Smooth muscle cell (in vitro differentiated cells): ENCODE data around the gene FRMD4A. TPM values are rescaled to one million over a fixed set of nuclear protein-coding genes. Genes with fewer than 3 reads are reported as not detected.

ENCODE experiments used
- DNase-seq: peaks from one replicate; lab custom pipeline; 2025; ENCODE audit not compliant: unreplicated experiment; lab: John Stamatoyannopoulos, UW
- H2AFZ ChIP-seq: fragments of 200-600 bp; sonication (generic); 2 replicates; pipeline ENCODE4 v1.6.0; 2016; ENCODE audit warnings: antibody characterized with exemption, low read depth, mild to moderate bottlenecking
- H3F3A ChIP-seq: fragments of 200-600 bp; sonication (generic); 2 replicates; pipeline ENCODE4 v1.6.0; 2017; ENCODE audit warnings: antibody characterized with exemption, low read depth
- H3K27ac ChIP-seq: fragments of 200-600 bp; sonication (generic); 2 replicates; pipeline ENCODE4 v1.5.1; 2016; ENCODE audit warnings: low read depth, mild to moderate bottlenecking
- H3K27me3 ChIP-seq: fragments of 200-600 bp; sonication (generic); 2 replicates; pipeline ENCODE4 v1.6.1; 2016; ENCODE audit warnings: low read depth, mild to moderate bottlenecking
- H3K36me3 ChIP-seq: fragments of 200-600 bp; sonication (generic); 2 replicates; pipeline ENCODE4 v1.5.1; 2016; ENCODE audit warnings: low read depth
- H3K4me1 ChIP-seq: fragments of 200-600 bp; sonication (generic); 2 replicates; pipeline ENCODE4 v1.5.1; 2016; ENCODE audit warnings: low read depth
- H3K4me2 ChIP-seq: fragments of 200-600 bp; sonication (generic); 2 replicates; pipeline ENCODE4 v1.6.0; 2016; ENCODE audit warnings: mild to moderate bottlenecking
- H3K4me3 ChIP-seq: fragments of 200-600 bp; sonication (generic); 2 replicates; pipeline ENCODE4 v1.5.1; 2016; ENCODE audit warnings: mild to moderate bottlenecking
- H3K79me2 ChIP-seq: fragments of 200-600 bp; sonication (generic); 2 replicates; pipeline ENCODE4 v1.6.0; 2016; ENCODE audit warnings: low read depth, mild to moderate bottlenecking
- H3K9ac ChIP-seq: fragments of 200-600 bp; sonication (generic); 2 replicates; pipeline ENCODE4 v1.6.0; 2016; ENCODE audit warnings: low read depth
- H3K9me3 ChIP-seq: fragments of 200-600 bp; sonication (generic); replicated peaks from 2 replicates; pipeline ENCODE4 v1.5.1; 2016; ENCODE audit warnings: low read depth
- H4K20me1 ChIP-seq: fragments of 200-600 bp; sonication (generic); 2 replicates; pipeline ENCODE4 v1.6.0; 2016; ENCODE audit warnings: low read depth
- CTCF ChIP-seq: fragments of 200-600 bp; sonication (generic); IDR thresholded peaks from 2 replicates; pipeline ENCODE4 v1.5.1; 2017; ENCODE audit warnings: borderline replicate concordance, mild to moderate bottlenecking, antibody characterized with exemption; ENCODE audit not compliant: insufficient read depth, poor library complexity, severe bottlenecking
- WGBS: methylation state at CpG from one replicate; pipeline ENCODE4 v1.1.7; 2016; ENCODE audit warnings: low lambda C conversion rate; 5-methylcytosine and 5-hydroxymethylcytosine counted together
- polyA plus RNA-seq: library from polyadenylated mRNA; unstranded; fragments of >200 nt; fragmentation: Nextera tagmentation; extraction: Ambion mirVana; gene quantifications from 2 replicates; pipeline ENCODE4 v1.2.1, GENCODE V29; 2016
- total RNA-seq: library from RNA; depleted of rRNA; stranded (reverse); fragments of >200 nt; gene quantifications from 2 replicates; pipeline ENCODE4 v1.2.3, GENCODE V29; 2014

The FRMD4A gene
- total and polyA plus RNA-seq, 2 experiments from 2014 or later: 3.0 to 5.4 TPM

DNA sequence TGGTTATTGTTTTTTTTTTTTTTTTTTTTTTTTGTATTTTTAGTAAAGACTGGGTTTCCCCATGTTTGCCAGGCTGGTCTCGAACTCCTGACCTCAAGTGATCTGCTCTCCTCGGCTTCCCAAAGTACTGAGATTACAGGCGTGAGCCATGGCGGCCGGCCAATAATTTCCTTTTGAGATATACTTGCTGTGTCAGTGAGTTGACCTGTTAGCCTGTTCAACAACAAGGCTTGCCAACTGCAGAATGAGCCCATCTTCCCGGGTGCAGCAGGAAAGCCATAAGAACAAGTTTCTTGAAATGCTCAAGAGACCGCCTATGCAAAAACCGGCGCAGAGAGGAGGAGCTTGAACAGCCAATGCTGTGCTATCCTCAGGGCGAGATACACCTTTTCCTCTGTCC, 631.5 kb downstream of the FRMD4A start:
- 98% methylated on average over 10 of the region's 10 CpGs for WGBS
- H3K4me1 ChIP-seq: peaks cover 5% of the 10 kb centered on the region
- H4K20me1 ChIP-seq: no peaks in the 10 kb centered on the region

GRCh38 chr10:13698217-13698616, 632.5 kb downstream of the FRMD4A start:
- no peak overlapping the region for H3K9ac ChIP-seq
- no peak overlapping the region for H3K27ac ChIP-seq
- 83% methylated on average over 6 of the region's 6 CpGs for WGBS
- no peaks in the 10 kb centered on the region for H4K20me1 ChIP-seq
- H2AFZ ChIP-seq: no peak overlapping the region
- no peak overlapping the region for H3K4me3 ChIP-seq
- TF ChIP-seq CTCF: no peak
- DNase-seq: no peak
- no peaks in the 10 kb centered on the region for H3K36me3 ChIP-seq
- no peaks in the 10 kb centered on the region for H3F3A ChIP-seq
- no peaks in the 10 kb centered on the region for H3K9me3 ChIP-seq
- no peaks in the 10 kb centered on the region for H3K79me2 ChIP-seq
- no peaks in the 10 kb centered on the region for H3K27me3 ChIP-seq
- no peak overlapping the region for H3K4me2 ChIP-seq
- peaks cover 3% of the 10 kb centered on the region for H3K4me1 ChIP-seq

More for the DNA sequence above, 631.5 kb downstream of the FRMD4A start:
- H3K4me3 ChIP-seq: no peak overlapping the region
- no peak overlapping the region for H3K4me2 ChIP-seq
- H3K27ac ChIP-seq: no peak overlapping the region
- H3K79me2 ChIP-seq: no peaks in the 10 kb centered on the region
- TF ChIP-seq CTCF: no peak
- H2AFZ ChIP-seq: no peak overlapping the region
- H3K9me3 ChIP-seq: no peaks in the 10 kb centered on the region
- no peaks in the 10 kb centered on the region for H3K27me3 ChIP-seq
- no peaks in the 10 kb centered on the region for H3F3A ChIP-seq
- no peak for DNase-seq
- H3K36me3 ChIP-seq: no peaks in the 10 kb centered on the region
- no peak overlapping the region for H3K9ac ChIP-seq

- no peaks in the 10 kb centered on the region for H3F3A ChIP-seq
- H3K9ac ChIP-seq: no peak overlapping the region
- no peak overlapping the region for H2AFZ ChIP-seq
- H4K20me1 ChIP-seq: no peaks in the 10 kb centered on the region
- no peaks in the 10 kb centered on the region for H3K27me3 ChIP-seq
- H3K79me2 ChIP-seq: no peaks in the 10 kb centered on the region
- H3K4me3 ChIP-seq: no peak overlapping the region
- H3K27ac ChIP-seq: no peak overlapping the region
- no peak for DNase-seq
- H3K36me3 ChIP-seq: no peaks in the 10 kb centered on the region
- no peak overlapping the region for H3K4me2 ChIP-seq
- no peaks in the 10 kb centered on the region for H3K4me1 ChIP-seq
- no peaks in the 10 kb centered on the region for H3K9me3 ChIP-seq
- no peak for TF ChIP-seq CTCF
- 98% methylated on average over 9 of the region's 9 CpGs for WGBS
Measured at GRCh38 chr10:13696071-13696470, 634.7 kb downstream of the FRMD4A start.

GRCh38 chr10:13695588-13695987, 635.1 kb downstream of the FRMD4A start:
- Histone ChIP-seq H2AFZ (no peak overlapping the region), H3K4me2 (no peak overlapping the region), H3K36me3 (no peaks in the 10 kb centered on the region), H3K79me2 (no peaks in the 10 kb centered on the region), H3K4me1 (peaks cover 2% of the 10 kb centered on the region), H3K9ac (no peak overlapping the region), H3K9me3 (no peaks in the 10 kb centered on the region), H4K20me1 (no peaks in the 10 kb centered on the region), H3K27ac (no peak overlapping the region), H3K27me3 (no peaks in the 10 kb centered on the region), H3K4me3 (no peak overlapping the region), H3F3A (no peaks in the 10 kb centered on the region)
- TF ChIP-seq CTCF: no peak
- 94% methylated on average over 13 of the region's 13 CpGs for WGBS
- no peak for DNase-seq
